SK-N-SH treated with all-trans-retinoic acid at 6 μM for 48 hours (cell line): ENCODE results near the gene STK32B.

ENCODE experiments used
- ATAC-seq: fragments of 200-7000 bp; cut with Tn5 transposase; 3 replicates; pipeline ENCODE4 v1.9.1; 2020; ENCODE audit warnings: mild to moderate bottlenecking, moderate library complexity
- BACH2 ChIP-seq: fragments of 250-450 bp; sonication (Bioruptor Pico); IDR thresholded peaks from 2 replicates; pipeline ENCODE4 v1.9.0; 2021; ENCODE audit warnings: mild to moderate bottlenecking, borderline replicate concordance
- CSDC2 ChIP-seq: fragments of 250-450 bp; sonication (Bioruptor Pico); IDR thresholded peaks from 2 replicates; pipeline ENCODE4 v1.5.0; 2020; ENCODE audit warnings: mild to moderate bottlenecking, moderate library complexity
- ESRRG ChIP-seq: fragments of 250-450 bp; sonication (Bioruptor Pico); IDR thresholded peaks from 2 replicates; pipeline ENCODE4 v1.6.1; 2021; ENCODE audit warnings: mild to moderate bottlenecking
- GLIS3 ChIP-seq: fragments of 250-450 bp; sonication (Bioruptor Pico); IDR thresholded peaks from 2 replicates; pipeline ENCODE4 v1.5.0; 2020; ENCODE audit warnings: mild to moderate bottlenecking, moderate library complexity
- ISL1 ChIP-seq: fragments of 250-450 bp; sonication (Bioruptor Pico); IDR thresholded peaks from 2 replicates; pipeline ENCODE4 v2.1.2; 2022; ENCODE audit warnings: mild to moderate bottlenecking, moderate library complexity
- OSR1 ChIP-seq: fragments of 250-450 bp; sonication (Bioruptor Pico); IDR thresholded peaks from 2 replicates; pipeline ENCODE4 v1.8.0; 2022; ENCODE audit warnings: moderate library complexity, mild to moderate bottlenecking, inconsistent platforms
- PATZ1 ChIP-seq: fragments of 250-450 bp; sonication (Bioruptor Pico); IDR thresholded peaks from 2 replicates; pipeline ENCODE4 v1.8.0; 2020; ENCODE audit warnings: mild to moderate bottlenecking, moderate library complexity, borderline replicate concordance
- PPARA ChIP-seq: fragments of 250-450 bp; sonication (Bioruptor Pico); IDR thresholded peaks from 2 replicates; pipeline ENCODE4 v1.5.0; 2020; ENCODE audit warnings: mild to moderate bottlenecking, borderline replicate concordance
- RARB ChIP-seq: fragments of 250-450 bp; sonication (Bioruptor Pico); IDR thresholded peaks from 2 replicates; pipeline ENCODE4 v1.8.0; 2021; ENCODE audit warnings: mild to moderate bottlenecking, moderate library complexity
- SNAI2 ChIP-seq: fragments of 250-450 bp; sonication (Bioruptor Pico); IDR thresholded peaks from 2 replicates; pipeline ENCODE4 v1.5.0; 2020; ENCODE audit warnings: mild to moderate bottlenecking, moderate library complexity
- TCF4 ChIP-seq: fragments of 250-450 bp; sonication (Bioruptor Pico); IDR thresholded peaks from 2 replicates; pipeline ENCODE4 v1.8.0; 2021; ENCODE audit warnings: mild to moderate bottlenecking, moderate library complexity, borderline replicate concordance
- TOX ChIP-seq: fragments of 250-450 bp; sonication (Bioruptor Pico); IDR thresholded peaks from 2 replicates; pipeline ENCODE4 v1.8.0; 2021; ENCODE audit warnings: mild to moderate bottlenecking, moderate library complexity, borderline replicate concordance
- ZC3H10 ChIP-seq: fragments of 250-450 bp; sonication (Bioruptor Pico); IDR thresholded peaks from 2 replicates; pipeline ENCODE4 v1.5.1; 2021; ENCODE audit warnings: mild to moderate bottlenecking, moderate library complexity
- ZFP3 ChIP-seq: fragments of 250-450 bp; sonication (Bioruptor Pico); IDR thresholded peaks from 2 replicates; pipeline ENCODE4 v1.5.0; 2020; ENCODE audit warnings: mild to moderate bottlenecking, moderate library complexity
- ZFP30 ChIP-seq: fragments of 450-650 bp; formaldehyde crosslinking; IDR thresholded peaks from 2 replicates; pipeline ENCODE4 v1.5.0; 2022; ENCODE audit warnings: mild to moderate bottlenecking, moderate library complexity
- ZNF70 ChIP-seq: fragments of 450-650 bp; formaldehyde crosslinking; IDR thresholded peaks from 2 replicates; pipeline ENCODE4 v1.5.0; 2020; ENCODE audit warnings: mild to moderate bottlenecking, moderate library complexity
- ZNF8 ChIP-seq: fragments of 450-650 bp; formaldehyde crosslinking; IDR thresholded peaks from 2 replicates; pipeline ENCODE4 v1.5.0; 2020; ENCODE audit warnings: mild to moderate bottlenecking, moderate library complexity
- TF ChIP-seq, protein P1 (sequence below): fragments of 250-450 bp; sonication (Bioruptor Pico); IDR thresholded peaks from 2 replicates; pipeline ENCODE4 v1.5.1; 2020; ENCODE audit warnings: low read depth, mild to moderate bottlenecking, moderate library complexity
- TF ChIP-seq, protein P2 (sequence below): fragments of 250-450 bp; sonication (Bioruptor Pico); IDR thresholded peaks from 2 replicates; pipeline ENCODE4 v1.8.0; 2021; ENCODE audit warnings: low read depth, mild to moderate bottlenecking, moderate library complexity, borderline replicate concordance
- TF ChIP-seq, protein P3 (sequence below): fragments of 250-450 bp; sonication (Bioruptor Pico); IDR thresholded peaks from 2 replicates; pipeline ENCODE4 v1.5.1; 2021; ENCODE audit warnings: mild to moderate bottlenecking, moderate library complexity
- TF ChIP-seq, protein P4 (sequence below): fragments of 250-450 bp; sonication (Bioruptor Pico); IDR thresholded peaks from 2 replicates; pipeline ENCODE4 v1.5.0; 2020; ENCODE audit warnings: mild to moderate bottlenecking, moderate library complexity

The STK32B gene

GRCh38 chr4:5158825-5159224 is 107.5 kb downstream of the STK32B start (continued):
- no peak for TF ChIP-seq PATZ1

DNA sequence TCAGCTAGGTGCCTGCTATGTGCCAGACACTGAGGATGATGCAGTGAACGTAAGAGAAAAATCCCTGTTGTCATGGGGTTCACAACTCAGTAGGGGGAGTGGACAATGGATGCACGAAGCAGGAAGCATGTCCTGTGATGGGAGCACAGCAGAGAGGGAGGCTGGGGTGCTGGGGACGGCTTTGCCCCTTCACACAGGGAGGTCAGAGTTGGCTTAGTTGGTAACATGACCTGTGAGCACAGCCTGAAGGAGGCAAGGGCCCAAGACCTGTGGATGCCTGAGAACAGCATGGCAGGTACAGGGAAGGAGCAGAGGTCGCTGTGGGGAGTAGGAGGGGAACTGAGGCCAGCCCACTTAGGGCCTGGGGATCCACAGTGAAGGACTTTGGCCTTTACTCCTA is 109.4 kb downstream of the STK32B start:
- no peak for ATAC-seq
- no peak for TF ChIP-seq ZNF8 (CRISPR knock-in tag)
- no peak for TF ChIP-seq TOX (CRISPR knock-in tag)
- no peak for TF ChIP-seq ZFP30 (CRISPR knock-in tag)
- no peak for TF ChIP-seq PATZ1
- no peak for TF ChIP-seq OSR1 (CRISPR knock-in tag)
- no peak for TF ChIP-seq ZFP3 (CRISPR knock-in tag)
- TF ChIP-seq PPARA: no peak
- no peak for TF ChIP-seq GLIS3 (CRISPR knock-in tag)
- TF ChIP-seq ISL1 (CRISPR knock-in tag): no peak
- TF ChIP-seq SNAI2 (CRISPR knock-in tag): no peak
- TF ChIP-seq CSDC2 (CRISPR knock-in tag): no peak
- TF ChIP-seq, protein P1, sequence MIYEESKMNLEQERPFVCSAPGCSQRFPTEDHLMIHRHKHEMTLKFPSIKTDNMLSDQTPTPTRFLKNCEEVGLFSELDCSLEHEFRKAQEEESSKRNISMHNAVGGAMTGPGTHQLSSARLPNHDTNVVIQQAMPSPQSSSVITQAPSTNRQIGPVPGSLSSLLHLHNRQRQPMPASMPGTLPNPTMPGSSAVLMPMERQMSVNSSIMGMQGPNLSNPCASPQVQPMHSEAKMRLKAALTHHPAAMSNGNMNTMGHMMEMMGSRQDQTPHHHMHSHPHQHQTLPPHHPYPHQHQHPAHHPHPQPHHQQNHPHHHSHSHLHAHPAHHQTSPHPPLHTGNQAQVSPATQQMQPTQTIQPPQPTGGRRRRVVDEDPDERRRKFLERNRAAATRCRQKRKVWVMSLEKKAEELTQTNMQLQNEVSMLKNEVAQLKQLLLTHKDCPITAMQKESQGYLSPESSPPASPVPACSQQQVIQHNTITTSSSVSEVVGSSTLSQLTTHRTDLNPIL: no peak
- TF ChIP-seq RARB: no peak
- no peak for TF ChIP-seq ZC3H10
- no peak for TF ChIP-seq ZNF70 (CRISPR knock-in tag)
- TF ChIP-seq, protein P2, sequence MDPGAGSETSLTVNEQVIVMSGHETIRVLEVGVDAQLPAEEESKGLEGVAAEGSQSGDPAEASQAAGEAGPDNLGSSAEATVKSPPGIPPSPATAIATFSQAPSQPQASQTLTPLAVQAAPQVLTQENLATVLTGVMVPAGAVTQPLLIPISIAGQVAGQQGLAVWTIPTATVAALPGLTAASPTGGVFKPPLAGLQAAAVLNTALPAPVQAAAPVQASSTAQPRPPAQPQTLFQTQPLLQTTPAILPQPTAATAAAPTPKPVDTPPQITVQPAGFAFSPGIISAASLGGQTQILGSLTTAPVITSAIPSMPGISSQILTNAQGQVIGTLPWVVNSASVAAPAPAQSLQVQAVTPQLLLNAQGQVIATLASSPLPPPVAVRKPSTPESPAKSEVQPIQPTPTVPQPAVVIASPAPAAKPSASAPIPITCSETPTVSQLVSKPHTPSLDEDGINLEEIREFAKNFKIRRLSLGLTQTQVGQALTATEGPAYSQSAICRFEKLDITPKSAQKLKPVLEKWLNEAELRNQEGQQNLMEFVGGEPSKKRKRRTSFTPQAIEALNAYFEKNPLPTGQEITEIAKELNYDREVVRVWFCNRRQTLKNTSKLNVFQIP (CRISPR knock-in tag): no peak
- no peak for TF ChIP-seq BACH2 (CRISPR knock-in tag)
- TF ChIP-seq, protein P3, sequence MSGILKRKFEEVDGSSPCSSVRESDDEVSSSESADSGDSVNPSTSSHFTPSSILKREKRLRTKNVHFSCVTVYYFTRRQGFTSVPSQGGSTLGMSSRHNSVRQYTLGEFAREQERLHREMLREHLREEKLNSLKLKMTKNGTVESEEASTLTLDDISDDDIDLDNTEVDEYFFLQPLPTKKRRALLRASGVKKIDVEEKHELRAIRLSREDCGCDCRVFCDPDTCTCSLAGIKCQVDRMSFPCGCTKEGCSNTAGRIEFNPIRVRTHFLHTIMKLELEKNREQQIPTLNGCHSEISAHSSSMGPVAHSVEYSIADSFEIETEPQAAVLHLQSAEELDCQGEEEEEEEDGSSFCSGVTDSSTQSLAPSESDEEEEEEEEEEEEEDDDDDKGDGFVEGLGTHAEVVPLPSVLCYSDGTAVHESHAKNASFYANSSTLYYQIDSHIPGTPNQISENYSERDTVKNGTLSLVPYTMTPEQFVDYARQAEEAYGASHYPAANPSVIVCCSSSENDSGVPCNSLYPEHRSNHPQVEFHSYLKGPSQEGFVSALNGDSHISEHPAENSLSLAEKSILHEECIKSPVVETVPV: no peak

- ATAC-seq: no peak
- no peak for TF ChIP-seq CSDC2 (CRISPR knock-in tag)
- TF ChIP-seq TCF4: no peak
- TF ChIP-seq, protein P2 (CRISPR knock-in tag): no peak
- no peak for TF ChIP-seq PPARA
- TF ChIP-seq ZNF8 (CRISPR knock-in tag): no peak
- no peak for TF ChIP-seq ZFP3 (CRISPR knock-in tag)
- no peak for TF ChIP-seq ESRRG
- no peak for TF ChIP-seq GLIS3 (CRISPR knock-in tag)
- TF ChIP-seq, protein P4, sequence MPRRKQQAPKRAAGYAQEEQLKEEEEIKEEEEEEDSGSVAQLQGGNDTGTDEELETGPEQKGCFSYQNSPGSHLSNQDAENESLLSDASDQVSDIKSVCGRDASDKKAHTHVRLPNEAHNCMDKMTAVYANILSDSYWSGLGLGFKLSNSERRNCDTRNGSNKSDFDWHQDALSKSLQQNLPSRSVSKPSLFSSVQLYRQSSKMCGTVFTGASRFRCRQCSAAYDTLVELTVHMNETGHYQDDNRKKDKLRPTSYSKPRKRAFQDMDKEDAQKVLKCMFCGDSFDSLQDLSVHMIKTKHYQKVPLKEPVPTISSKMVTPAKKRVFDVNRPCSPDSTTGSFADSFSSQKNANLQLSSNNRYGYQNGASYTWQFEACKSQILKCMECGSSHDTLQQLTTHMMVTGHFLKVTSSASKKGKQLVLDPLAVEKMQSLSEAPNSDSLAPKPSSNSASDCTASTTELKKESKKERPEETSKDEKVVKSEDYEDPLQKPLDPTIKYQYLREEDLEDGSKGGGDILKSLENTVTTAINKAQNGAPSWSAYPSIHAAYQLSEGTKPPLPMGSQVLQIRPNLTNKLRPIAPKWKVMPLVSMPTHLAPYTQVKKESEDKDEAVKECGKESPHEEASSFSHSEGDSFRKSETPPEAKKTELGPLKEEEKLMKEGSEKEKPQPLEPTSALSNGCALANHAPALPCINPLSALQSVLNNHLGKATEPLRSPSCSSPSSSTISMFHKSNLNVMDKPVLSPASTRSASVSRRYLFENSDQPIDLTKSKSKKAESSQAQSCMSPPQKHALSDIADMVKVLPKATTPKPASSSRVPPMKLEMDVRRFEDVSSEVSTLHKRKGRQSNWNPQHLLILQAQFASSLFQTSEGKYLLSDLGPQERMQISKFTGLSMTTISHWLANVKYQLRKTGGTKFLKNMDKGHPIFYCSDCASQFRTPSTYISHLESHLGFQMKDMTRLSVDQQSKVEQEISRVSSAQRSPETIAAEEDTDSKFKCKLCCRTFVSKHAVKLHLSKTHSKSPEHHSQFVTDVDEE (CRISPR knock-in tag): no peak
- no peak for TF ChIP-seq OSR1 (CRISPR knock-in tag)
- no peak for TF ChIP-seq PATZ1
- TF ChIP-seq SNAI2 (CRISPR knock-in tag): no peak
- TF ChIP-seq TOX (CRISPR knock-in tag): no peak
- no peak for TF ChIP-seq ZFP30 (CRISPR knock-in tag)
- TF ChIP-seq, protein P3: no peak
These were observed 111.7 kb downstream of the STK32B start for GRCh38 chr4:5162909-5163508.
